Fibroblast of pulmonary artery (primary cell): ENCODE data around the gene DUSP2.

Source experiments
- DNase-seq: peaks from one replicate; pipeline ENCODE4 v3.0.0-alpha.2; 2010; ENCODE audit warnings: low read depth
- H3K4me3 ChIP-seq: replicated peaks from 2 replicates; pipeline ENCODE4 v1.5.1; 2011; ENCODE audit warnings: low read depth, mild to moderate bottlenecking, control low read depth, low read length, moderate library complexity
- TF ChIP-seq, protein P1 (sequence below): IDR thresholded peaks from 2 replicates; pipeline ENCODE4 v1.5.1; 2011; ENCODE audit warnings: mild to moderate bottlenecking, control low read depth, low read length, inconsistent platforms; ENCODE audit errors: missing control alignments

DUSP2 gene

DNA sequence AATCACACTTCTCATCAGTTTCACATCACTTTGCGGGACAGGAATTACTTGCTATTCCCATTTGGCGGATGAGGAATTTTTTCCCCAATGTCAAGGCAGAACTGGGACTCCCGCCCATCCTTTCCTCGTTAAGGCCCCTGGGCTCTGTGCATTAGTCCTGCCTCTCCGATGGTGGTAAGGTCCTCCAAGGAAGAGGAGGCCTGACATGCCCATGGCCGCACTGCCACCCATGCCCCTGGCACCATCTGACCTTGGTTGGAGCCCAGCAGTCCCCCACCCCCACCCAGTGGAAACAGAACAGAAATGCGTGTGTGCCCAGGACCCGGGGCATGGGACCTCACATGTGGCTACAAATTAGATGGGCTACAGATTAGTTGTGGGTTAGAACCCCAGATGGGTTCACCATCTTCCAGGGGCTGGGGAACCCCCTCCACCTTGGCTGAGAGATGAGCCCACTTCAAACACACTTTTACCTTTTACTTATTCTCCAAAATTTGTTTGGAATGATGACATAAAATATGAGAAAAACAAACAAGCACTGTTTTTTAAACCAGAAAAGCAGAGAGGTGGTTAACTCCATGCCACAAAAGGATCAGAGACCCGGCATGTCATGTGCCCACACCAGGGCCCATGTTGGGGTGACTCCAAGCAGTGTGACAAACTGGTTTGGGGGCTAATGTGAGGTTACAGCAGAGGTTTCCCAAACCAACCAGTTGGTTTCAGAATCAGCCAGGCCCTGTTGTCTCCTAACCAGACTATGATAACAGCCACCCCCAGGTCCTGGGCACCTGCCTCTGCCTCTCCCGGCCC, 11.0 kb upstream of the DUSP2 start:
- TF ChIP-seq, protein P1, sequence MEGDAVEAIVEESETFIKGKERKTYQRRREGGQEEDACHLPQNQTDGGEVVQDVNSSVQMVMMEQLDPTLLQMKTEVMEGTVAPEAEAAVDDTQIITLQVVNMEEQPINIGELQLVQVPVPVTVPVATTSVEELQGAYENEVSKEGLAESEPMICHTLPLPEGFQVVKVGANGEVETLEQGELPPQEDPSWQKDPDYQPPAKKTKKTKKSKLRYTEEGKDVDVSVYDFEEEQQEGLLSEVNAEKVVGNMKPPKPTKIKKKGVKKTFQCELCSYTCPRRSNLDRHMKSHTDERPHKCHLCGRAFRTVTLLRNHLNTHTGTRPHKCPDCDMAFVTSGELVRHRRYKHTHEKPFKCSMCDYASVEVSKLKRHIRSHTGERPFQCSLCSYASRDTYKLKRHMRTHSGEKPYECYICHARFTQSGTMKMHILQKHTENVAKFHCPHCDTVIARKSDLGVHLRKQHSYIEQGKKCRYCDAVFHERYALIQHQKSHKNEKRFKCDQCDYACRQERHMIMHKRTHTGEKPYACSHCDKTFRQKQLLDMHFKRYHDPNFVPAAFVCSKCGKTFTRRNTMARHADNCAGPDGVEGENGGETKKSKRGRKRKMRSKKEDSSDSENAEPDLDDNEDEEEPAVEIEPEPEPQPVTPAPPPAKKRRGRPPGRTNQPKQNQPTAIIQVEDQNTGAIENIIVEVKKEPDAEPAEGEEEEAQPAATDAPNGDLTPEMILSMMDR = no peak
- DNase-seq = no peak
- no peak overlapping the region for H3K4me3 ChIP-seq

DNA sequence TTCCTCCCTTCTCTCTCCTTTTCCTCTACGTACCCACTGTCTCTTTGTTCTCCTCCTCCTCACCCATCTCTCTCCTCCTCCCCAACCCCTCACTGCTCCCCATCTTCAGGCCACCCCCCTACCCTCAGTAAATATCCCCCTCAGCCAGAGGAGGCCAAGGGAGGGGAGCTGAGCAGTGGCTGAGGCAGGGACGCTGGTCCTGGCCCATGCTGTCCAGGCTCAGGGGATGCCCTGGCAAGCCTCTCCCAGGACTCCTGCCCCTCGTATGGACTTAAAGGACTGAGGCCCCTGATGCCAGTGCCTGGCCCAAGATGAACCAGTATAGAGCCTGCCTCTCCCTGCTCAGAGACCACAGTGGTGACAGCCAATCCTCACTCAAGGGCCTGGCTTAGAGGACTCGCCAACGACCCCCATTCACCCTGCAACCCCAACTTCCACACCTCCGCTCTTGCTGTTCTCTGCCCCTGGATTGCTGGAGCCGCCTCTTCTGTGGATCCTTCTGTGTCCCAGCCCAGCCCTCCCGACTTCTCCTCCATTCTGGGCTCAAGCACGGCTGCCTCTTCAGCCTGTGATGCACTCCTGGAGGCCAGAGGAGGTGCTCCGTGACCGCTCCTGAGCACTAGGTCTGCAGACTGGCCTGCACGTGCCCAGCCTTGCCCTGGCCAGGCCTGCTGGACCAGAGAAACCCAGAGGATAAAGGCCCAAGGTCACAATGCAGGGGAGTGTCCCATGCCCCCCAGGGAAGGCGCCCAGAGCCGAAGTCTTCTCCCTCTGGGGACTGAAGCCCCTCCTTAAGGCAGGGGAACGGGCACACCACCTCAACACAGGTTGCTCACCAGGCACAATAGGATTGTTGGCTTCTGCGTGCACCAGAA, 9.5 kb upstream of the DUSP2 start:
- DNase-seq = no peak
- TF ChIP-seq, protein P1 = no peak
- no peak overlapping the region for H3K4me3 ChIP-seq

DNA sequence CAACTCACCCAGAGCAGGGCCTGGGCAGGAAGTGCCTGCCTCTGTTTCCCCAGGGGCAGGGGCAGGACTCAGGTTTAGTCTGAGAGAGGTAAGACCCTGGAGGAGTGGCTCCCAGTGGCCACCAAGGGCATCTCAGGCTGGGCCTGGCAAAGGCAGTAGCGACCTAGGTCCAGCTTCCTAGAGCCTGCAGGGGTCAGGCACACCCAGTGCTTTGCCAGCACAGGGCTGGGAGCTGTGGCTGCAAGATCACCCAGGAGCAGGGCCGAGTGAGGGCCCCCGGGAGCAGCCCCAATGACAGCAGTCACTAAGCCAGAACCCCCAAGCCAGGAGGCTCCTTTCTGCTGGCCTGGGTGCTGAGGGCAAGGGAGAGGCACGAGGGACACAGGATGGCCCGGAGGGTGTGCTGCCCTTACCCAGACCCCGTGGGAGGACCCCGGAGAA, 8.8 kb upstream of the DUSP2 start:
- no peak overlapping the region for H3K4me3 ChIP-seq
- TF ChIP-seq, protein P1 = no peak
- DNase-seq = no peak

DNA sequence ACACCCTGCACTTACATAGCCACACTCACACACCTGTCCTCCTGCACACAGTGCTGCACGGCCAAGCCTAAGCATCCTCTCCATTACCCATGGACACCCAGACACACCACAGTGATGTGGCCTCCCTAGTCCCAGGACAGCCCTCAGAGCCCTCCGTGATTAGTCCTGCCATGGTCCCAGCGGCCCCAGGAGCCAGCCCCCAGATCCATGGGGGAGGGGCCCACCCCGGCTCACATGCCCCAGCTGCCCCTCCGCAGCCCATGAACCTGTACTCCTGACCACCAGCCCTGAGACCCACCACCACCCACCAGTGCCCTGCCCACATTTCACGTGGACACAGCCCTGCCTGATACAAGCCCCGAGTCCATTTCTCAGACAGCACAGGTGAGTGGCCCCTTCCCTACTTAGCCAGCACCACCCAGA, 8.1 kb upstream of the DUSP2 start:
- TF ChIP-seq, protein P1 = no peak
- H3K4me3 ChIP-seq = no peak overlapping the region
- DNase-seq = no peak

DNA sequence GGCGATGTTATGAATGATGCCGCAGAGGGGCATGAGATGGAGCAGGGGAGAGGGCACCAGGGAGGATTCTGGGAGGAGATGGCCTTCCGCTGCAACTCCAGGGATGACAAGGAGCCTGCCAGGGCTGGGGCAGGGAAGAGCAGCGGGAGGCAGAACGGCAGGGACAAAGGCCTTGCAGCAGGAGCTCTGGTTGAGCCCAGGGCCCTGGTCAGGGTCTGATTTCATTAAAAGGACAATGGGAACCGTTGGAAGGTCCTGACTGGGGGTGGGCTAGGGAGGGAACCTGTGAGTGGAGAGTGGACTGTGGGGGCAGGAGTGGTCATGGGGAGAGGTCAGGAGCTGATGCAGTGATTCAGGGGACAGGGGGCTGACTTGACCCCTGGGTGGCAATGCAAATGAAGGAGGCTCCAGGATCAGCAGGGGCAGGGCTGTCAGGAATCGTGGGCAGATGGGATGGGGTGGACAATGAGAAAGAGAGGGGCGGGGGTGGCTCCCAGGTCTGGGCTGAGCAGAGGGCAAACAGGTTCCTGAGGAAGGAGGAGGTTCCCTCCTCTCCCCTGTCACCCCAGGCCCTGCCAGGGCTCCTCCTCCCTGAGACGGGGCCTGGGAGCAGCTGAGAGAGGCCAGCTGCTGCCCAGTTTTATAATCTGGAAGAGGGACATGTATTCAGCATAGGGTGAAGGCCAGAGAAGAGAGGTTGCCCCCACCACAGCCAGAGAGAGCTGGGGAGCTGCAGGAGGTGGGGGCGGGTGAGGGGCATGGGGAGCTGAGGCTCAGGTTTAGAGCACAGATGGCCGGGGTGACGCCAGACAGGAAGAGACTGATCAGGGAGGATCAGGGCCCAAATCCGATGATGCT, 7.3 kb upstream of the DUSP2 start:
- H3K4me3 ChIP-seq = no peak overlapping the region
- TF ChIP-seq, protein P1 = no peak

DNA sequence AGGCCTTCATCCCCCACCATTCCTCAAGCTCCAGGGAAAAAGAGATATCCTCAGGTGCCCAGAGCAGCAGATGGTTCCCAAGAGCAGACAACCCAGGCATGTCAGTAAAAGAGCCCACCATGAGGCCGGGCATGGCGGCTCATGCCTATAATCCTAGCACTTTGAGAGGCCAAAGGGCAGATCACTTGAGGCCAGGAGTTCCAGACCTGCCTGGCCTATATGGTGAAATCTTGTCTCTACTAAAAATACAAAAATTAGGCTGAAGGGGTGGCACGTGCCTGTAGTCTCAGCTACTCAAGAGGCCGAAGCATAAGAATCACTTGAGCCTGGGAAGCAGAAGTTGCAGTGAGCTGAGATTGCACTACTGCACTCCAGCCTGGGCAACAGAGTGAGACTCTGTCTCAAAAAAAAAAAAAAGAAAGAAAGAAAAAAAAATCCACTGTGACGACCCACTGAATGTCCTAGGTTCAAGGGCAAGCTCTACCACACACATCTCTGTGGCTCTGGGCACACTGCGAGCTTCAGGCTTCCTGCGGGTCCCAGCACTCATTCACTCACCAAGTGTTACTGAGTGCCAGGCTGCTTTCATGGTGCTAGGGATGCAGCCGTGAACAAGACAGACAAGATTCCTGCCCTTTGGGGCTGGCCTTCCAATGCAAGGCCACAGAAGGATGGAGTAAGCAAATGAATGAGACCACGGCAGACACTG, 6.5 kb upstream of the DUSP2 start:
- DNase-seq = no peak
- TF ChIP-seq, protein P1 = no peak
- H3K4me3 ChIP-seq = no peak overlapping the region

More for the DNA sequence above, 7.3 kb upstream of the DUSP2 start:
- DNase-seq = no peak
